ENCODE results near the gene RUNDC3A. TPM values are rescaled to one million over a fixed set of nuclear protein-coding genes. Genes with fewer than 3 reads are reported as not detected.

The RUNDC3A gene
- total RNA-seq, 1 experiment from 2014 or later = 3.6 TPM

- CTCF ChIA-PET = no interaction called here
- ATAC-seq (peak; percentile 87), DNase-seq (ENCODE audit: low read depth, low spot score) (no peak)
- TF ChIP-seq POLR2AphosphoS5 (IDR thresholded peaks at IDR 0.05; ENCODE audit: low read depth, low read length) (0 out of 2 replicates have a peak, but pooled peaks have one; percentile 18), SIN3A (IDR thresholded peaks at IDR 0.05; ENCODE audit: borderline replicate concordance, insufficient read depth, low read depth, low read length) (no peak), TCF7L2 (IDR thresholded peaks at IDR 0.05; ENCODE audit: low read depth, low read length) (no peak)
- TF ChIP-seq, protein P1, sequence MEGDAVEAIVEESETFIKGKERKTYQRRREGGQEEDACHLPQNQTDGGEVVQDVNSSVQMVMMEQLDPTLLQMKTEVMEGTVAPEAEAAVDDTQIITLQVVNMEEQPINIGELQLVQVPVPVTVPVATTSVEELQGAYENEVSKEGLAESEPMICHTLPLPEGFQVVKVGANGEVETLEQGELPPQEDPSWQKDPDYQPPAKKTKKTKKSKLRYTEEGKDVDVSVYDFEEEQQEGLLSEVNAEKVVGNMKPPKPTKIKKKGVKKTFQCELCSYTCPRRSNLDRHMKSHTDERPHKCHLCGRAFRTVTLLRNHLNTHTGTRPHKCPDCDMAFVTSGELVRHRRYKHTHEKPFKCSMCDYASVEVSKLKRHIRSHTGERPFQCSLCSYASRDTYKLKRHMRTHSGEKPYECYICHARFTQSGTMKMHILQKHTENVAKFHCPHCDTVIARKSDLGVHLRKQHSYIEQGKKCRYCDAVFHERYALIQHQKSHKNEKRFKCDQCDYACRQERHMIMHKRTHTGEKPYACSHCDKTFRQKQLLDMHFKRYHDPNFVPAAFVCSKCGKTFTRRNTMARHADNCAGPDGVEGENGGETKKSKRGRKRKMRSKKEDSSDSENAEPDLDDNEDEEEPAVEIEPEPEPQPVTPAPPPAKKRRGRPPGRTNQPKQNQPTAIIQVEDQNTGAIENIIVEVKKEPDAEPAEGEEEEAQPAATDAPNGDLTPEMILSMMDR (IDR thresholded peaks at IDR 0.05) = no peak
- TF ChIP-seq, protein P2, sequence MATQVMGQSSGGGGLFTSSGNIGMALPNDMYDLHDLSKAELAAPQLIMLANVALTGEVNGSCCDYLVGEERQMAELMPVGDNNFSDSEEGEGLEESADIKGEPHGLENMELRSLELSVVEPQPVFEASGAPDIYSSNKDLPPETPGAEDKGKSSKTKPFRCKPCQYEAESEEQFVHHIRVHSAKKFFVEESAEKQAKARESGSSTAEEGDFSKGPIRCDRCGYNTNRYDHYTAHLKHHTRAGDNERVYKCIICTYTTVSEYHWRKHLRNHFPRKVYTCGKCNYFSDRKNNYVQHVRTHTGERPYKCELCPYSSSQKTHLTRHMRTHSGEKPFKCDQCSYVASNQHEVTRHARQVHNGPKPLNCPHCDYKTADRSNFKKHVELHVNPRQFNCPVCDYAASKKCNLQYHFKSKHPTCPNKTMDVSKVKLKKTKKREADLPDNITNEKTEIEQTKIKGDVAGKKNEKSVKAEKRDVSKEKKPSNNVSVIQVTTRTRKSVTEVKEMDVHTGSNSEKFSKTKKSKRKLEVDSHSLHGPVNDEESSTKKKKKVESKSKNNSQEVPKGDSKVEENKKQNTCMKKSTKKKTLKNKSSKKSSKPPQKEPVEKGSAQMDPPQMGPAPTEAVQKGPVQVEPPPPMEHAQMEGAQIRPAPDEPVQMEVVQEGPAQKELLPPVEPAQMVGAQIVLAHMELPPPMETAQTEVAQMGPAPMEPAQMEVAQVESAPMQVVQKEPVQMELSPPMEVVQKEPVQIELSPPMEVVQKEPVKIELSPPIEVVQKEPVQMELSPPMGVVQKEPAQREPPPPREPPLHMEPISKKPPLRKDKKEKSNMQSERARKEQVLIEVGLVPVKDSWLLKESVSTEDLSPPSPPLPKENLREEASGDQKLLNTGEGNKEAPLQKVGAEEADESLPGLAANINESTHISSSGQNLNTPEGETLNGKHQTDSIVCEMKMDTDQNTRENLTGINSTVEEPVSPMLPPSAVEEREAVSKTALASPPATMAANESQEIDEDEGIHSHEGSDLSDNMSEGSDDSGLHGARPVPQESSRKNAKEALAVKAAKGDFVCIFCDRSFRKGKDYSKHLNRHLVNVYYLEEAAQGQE (IDR thresholded peaks at IDR 0.05; ENCODE audit: insufficient read depth in 1 of 2, low read depth in 2 of 2, low read length in 1 of 2) = 0 out of 4 replicates have a peak, but pooled peaks of 1 of the 2 experiments have one; percentile 28
- no TSS peak for BruUV-seq (replicated peaks)
- POLR2A ChIA-PET = interaction anchor here (0.5 kb wide), 1 partner anchor 11 kb away, joined by 6 read pairs; no protein-coding TSS in a partner anchor
- peaks cover 6% of the 10 kb centered on the region; the same call in 1 of the 2 replicates for H3K36me3 ChIP-seq (ENCODE audit: control insufficient read depth, insufficient read depth, low read length)
- no peaks in the 10 kb centered on the region for H3K27me3 ChIP-seq (ENCODE audit: control insufficient read depth, insufficient read depth, low read length)
- in situ Hi-C loops (cut with HindIII; ENCODE audit: low pct_unique_long_range_greater_than_20kb, low sequenced_read_pairs) = no loop called here
- no peaks in the 10 kb centered on the region for H3K9me3 ChIP-seq (ENCODE audit: control insufficient read depth, insufficient read depth, low read depth, low read length)
- H3K4me1 ChIP-seq (ENCODE audit: control insufficient read depth, insufficient read depth, low read length) = no peaks in the 10 kb centered on the region; the same call in none of the 2 replicates
- peak within 1 kb of the TSS; percentile 67 to 75 for H3K4me3 ChIP-seq (ENCODE audit: low read depth in 2 of 2, low read length in 2 of 2)
- H3K27ac ChIP-seq (ENCODE audit: low read length) = peak within 1 kb of the TSS; percentile 84
- intact Hi-C loops (cut with micrococcal nuclease; ENCODE audit: unreplicated experiment) = loop anchor here (5.0 kb wide), 1 partner anchor 102 kb away; no protein-coding TSS in a partner anchor
Measured at GRCh38 chr17:44324571-44325275, 16.3 kb downstream of the RUNDC3A start, which contains the start of gene SLC25A39. Gene SLC25A39, minus strand, starts transcription at chr17:44324823. Its CDS starts 1,261 bp downstream, at chr17:44323562.

DNA sequence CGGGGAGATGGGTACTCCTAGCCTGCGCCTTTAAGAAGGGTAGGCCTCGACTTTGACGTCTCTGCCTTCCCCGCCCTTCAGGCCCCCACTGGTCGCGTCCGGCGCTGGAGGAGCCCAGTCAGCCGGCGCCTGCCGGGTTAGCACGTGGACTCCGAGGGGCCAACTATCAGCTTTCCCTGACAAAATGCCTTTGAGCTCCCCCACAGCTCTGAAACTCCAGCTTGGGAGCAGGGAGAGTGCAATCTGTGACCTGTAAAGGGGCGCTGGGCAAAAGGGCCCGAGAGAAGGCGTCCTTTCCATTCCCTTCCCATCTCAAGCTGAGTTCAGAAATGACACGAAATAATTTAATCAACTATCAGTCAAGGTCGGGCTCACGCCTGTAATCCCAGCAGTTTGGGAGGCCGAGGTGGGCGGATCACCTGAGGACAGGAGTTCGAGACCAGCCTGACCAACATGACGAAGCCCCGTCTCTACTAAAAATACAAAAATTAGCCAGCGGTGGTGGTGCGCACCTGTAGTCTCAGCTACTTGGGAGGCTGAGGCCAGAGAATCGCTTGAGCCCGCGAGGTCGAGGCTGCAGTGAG, 18.6 kb downstream of the RUNDC3A start:
- no peaks in the 10 kb centered on the region for H3K27me3 ChIP-seq (ENCODE audit: control insufficient read depth, insufficient read depth, low read length)
- no peaks in the 10 kb centered on the region; the same call in none of the 2 replicates for H3K4me1 ChIP-seq (ENCODE audit: control insufficient read depth, insufficient read depth, low read length)
- peak overlapping the region; percentile 72 for H3K27ac ChIP-seq (ENCODE audit: low read length)
- DNase-seq (ENCODE audit: low read depth, low spot score) (no peak), ATAC-seq (peak; percentile 81)
- ChIA-PET CTCF (no interaction called here), POLR2A (interaction anchor here (0.6 kb wide), 2 partner anchors 106 to 109 kb away, joined by 4 to 6 read pairs; no protein-coding TSS in a partner anchor)
- TF ChIP-seq, protein P1 (IDR thresholded peaks at IDR 0.05) = no peak
- TF ChIP-seq TCF7L2 (IDR thresholded peaks at IDR 0.05; ENCODE audit: low read depth, low read length) = no peak
- TF ChIP-seq, protein P2 (IDR thresholded peaks at IDR 0.05; ENCODE audit: insufficient read depth in 1 of 2, low read depth in 2 of 2, low read length in 1 of 2) = no peak
- no peak for TF ChIP-seq SIN3A (IDR thresholded peaks at IDR 0.05; ENCODE audit: borderline replicate concordance, insufficient read depth, low read depth, low read length)
- TF ChIP-seq POLR2AphosphoS5 (IDR thresholded peaks at IDR 0.05; ENCODE audit: low read depth, low read length) = peak; percentile 76
- 0 out of 4 replicates have a peak overlapping the region, but pooled peaks of 1 of the 2 experiments have one; percentile 33 for H3K4me3 ChIP-seq (ENCODE audit: low read depth in 2 of 2, low read length in 2 of 2)
- H3K36me3 ChIP-seq (ENCODE audit: control insufficient read depth, insufficient read depth, low read length) = peaks cover 6% of the 10 kb centered on the region; the same call in 1 of the 2 replicates
- intact Hi-C loops (cut with micrococcal nuclease; ENCODE audit: unreplicated experiment) = loop anchor here (5.0 kb wide), 1 partner anchor 105 kb away; no protein-coding TSS in a partner anchor
- in situ Hi-C loops (cut with HindIII; ENCODE audit: low pct_unique_long_range_greater_than_20kb, low sequenced_read_pairs) = no loop called here
- H3K9me3 ChIP-seq (ENCODE audit: control insufficient read depth, insufficient read depth, low read depth, low read length) = no peaks in the 10 kb centered on the region
- no TSS peak for BruUV-seq (replicated peaks)

Measured in Panc1 (cell line).